ENCODE results near the gene TMEM233.
A peak's percentile ranks its signal among the peaks of the same experiment; 100 is the strongest.

TMEM233 gene

GRCh38 chr12:119652665-119653064 lies 59.1 kb downstream of the TMEM233 start:
- TF ChIP-seq RAD21 (IDR thresholded peaks at IDR 0.05; ENCODE audit: low read depth) (no peak), CEBPB (IDR thresholded peaks at IDR 0.05) (no peak), TCF12 (IDR thresholded peaks at IDR 0.05; ENCODE audit: low read depth) (no peak), ZBTB7A (IDR thresholded peaks at IDR 0.05; ENCODE audit: low read depth) (no peak), YY1 (IDR thresholded peaks at IDR 0.05; ENCODE audit: low read depth) (no peak), EGR1 (IDR thresholded peaks at IDR 0.05) (no peak), CREB1 (IDR thresholded peaks at IDR 0.05; ENCODE audit: low read depth) (no peak), FOXM1 (IDR thresholded peaks at IDR 0.05; ENCODE audit: borderline replicate concordance, low read depth) (no peak)
- TF ChIP-seq, protein P1, sequence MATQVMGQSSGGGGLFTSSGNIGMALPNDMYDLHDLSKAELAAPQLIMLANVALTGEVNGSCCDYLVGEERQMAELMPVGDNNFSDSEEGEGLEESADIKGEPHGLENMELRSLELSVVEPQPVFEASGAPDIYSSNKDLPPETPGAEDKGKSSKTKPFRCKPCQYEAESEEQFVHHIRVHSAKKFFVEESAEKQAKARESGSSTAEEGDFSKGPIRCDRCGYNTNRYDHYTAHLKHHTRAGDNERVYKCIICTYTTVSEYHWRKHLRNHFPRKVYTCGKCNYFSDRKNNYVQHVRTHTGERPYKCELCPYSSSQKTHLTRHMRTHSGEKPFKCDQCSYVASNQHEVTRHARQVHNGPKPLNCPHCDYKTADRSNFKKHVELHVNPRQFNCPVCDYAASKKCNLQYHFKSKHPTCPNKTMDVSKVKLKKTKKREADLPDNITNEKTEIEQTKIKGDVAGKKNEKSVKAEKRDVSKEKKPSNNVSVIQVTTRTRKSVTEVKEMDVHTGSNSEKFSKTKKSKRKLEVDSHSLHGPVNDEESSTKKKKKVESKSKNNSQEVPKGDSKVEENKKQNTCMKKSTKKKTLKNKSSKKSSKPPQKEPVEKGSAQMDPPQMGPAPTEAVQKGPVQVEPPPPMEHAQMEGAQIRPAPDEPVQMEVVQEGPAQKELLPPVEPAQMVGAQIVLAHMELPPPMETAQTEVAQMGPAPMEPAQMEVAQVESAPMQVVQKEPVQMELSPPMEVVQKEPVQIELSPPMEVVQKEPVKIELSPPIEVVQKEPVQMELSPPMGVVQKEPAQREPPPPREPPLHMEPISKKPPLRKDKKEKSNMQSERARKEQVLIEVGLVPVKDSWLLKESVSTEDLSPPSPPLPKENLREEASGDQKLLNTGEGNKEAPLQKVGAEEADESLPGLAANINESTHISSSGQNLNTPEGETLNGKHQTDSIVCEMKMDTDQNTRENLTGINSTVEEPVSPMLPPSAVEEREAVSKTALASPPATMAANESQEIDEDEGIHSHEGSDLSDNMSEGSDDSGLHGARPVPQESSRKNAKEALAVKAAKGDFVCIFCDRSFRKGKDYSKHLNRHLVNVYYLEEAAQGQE (IDR thresholded peaks at IDR 0.05; ENCODE audit: low read depth), result no peak

DNA sequence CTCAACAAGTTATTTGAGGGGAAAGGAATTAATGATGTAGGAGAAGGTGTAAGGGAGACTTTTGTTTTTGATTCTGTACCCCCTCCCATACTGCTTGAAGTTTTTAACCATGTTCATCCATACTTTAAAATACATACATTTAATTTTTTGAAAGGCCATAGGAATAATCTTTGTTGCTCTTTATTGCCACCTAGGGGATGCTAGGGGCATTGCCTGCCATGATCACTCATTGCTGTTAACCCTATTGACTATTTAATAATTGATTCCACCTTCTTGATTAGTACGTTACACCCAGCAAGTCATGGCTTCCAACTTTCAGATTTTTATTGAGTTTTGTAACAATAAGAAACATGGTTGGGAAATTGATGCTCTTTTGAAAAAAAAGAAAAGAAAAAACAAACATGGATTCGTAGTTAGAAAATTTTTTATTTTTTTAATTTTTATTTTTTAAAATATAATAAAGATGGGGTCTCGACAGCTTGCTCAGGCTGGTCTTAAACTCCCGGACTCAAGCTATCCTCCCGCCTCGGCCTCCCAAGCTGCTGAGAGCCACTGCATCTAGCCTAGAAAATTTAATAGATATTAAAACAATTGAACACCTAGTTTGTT lies 65.8 kb downstream of the TMEM233 start:
- TF ChIP-seq FOXM1 (IDR thresholded peaks at IDR 0.05; ENCODE audit: borderline replicate concordance, low read depth) (no peak), RAD21 (IDR thresholded peaks at IDR 0.05; ENCODE audit: low read depth) (peak; percentile 40; the same call in 1 of the 2 replicates), NFIC (IDR thresholded peaks at IDR 0.05) (no peak), ZBTB7A (IDR thresholded peaks at IDR 0.05; ENCODE audit: low read depth) (no peak)

- TF ChIP-seq TCF12 (IDR thresholded peaks at IDR 0.05; ENCODE audit: low read depth) (no peak), RAD21 (IDR thresholded peaks at IDR 0.05; ENCODE audit: low read depth) (no peak)
- TF ChIP-seq, protein P2, sequence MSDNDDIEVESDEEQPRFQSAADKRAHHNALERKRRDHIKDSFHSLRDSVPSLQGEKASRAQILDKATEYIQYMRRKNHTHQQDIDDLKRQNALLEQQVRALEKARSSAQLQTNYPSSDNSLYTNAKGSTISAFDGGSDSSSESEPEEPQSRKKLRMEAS (IDR thresholded peaks at IDR 0.05), result no peak
Observed at GRCh38 chr12:119660076-119660475, 66.5 kb downstream of the TMEM233 start.

DNA sequence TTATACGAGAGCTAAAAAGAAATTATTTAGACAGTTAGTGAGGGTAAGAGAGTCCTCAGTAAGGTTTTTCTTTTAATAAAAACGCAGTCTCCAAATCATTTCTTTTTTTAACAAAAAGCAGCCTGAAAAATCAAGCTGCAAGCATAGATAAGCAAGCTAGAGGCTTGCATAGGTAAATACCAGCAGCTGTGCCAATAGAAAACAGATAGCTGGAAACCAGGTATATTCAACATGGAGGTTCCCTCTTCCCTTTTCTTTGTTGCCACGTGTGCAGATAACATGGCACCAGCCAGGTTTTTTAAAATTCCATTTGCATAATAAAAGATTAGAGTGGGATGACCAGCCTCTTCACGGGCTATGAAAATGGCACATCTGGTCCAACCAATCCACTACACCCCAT lies 68.3 kb downstream of the TMEM233 start:
- no peak for TF ChIP-seq RAD21 (IDR thresholded peaks at IDR 0.05; ENCODE audit: low read depth)
- TF ChIP-seq EP300 (IDR thresholded peaks at IDR 0.05; ENCODE audit: borderline replicate concordance), result no peak
- TF ChIP-seq TEAD4 (IDR thresholded peaks at IDR 0.05), result no peak
- no peak for TF ChIP-seq CEBPB (IDR thresholded peaks at IDR 0.05)
- TF ChIP-seq CREB1 (IDR thresholded peaks at IDR 0.05; ENCODE audit: low read depth), result no peak
- TF ChIP-seq, protein P2 (IDR thresholded peaks at IDR 0.05), result no peak
- TF ChIP-seq ZBTB7A (IDR thresholded peaks at IDR 0.05; ENCODE audit: low read depth), result no peak
- TF ChIP-seq TCF12 (IDR thresholded peaks at IDR 0.05; ENCODE audit: low read depth), result no peak
- no peak for TF ChIP-seq TAF1 (IDR thresholded peaks at IDR 0.05; ENCODE audit: low read depth)
- no peak for TF ChIP-seq EGR1 (IDR thresholded peaks at IDR 0.05)
- no peak for TF ChIP-seq NFIC (IDR thresholded peaks at IDR 0.05)
- no peak for TF ChIP-seq FOXM1 (IDR thresholded peaks at IDR 0.05; ENCODE audit: borderline replicate concordance, low read depth)
- TF ChIP-seq, protein P1 (IDR thresholded peaks at IDR 0.05; ENCODE audit: low read depth), result no peak
- no peak for TF ChIP-seq YY1 (IDR thresholded peaks at IDR 0.05; ENCODE audit: low read depth)

GRCh38 chr12:119664642-119665041 lies 71.1 kb downstream of the TMEM233 start:
- TF ChIP-seq, protein P3, sequence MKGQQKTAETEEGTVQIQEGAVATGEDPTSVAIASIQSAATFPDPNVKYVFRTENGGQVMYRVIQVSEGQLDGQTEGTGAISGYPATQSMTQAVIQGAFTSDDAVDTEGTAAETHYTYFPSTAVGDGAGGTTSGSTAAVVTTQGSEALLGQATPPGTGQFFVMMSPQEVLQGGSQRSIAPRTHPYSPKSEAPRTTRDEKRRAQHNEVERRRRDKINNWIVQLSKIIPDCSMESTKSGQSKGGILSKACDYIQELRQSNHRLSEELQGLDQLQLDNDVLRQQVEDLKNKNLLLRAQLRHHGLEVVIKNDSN (IDR thresholded peaks at IDR 0.05), result no peak
- TF ChIP-seq YY1 (IDR thresholded peaks at IDR 0.05; ENCODE audit: low read depth) (no peak), RAD21 (IDR thresholded peaks at IDR 0.05; ENCODE audit: low read depth) (no peak), TEAD4 (IDR thresholded peaks at IDR 0.05) (no peak)
- TF ChIP-seq, protein P2 (IDR thresholded peaks at IDR 0.05), result no peak

- TF ChIP-seq YY1 (IDR thresholded peaks at IDR 0.05; ENCODE audit: low read depth), result no peak
- TF ChIP-seq, protein P3 (IDR thresholded peaks at IDR 0.05), result no peak
- no peak for TF ChIP-seq ZBTB7A (IDR thresholded peaks at IDR 0.05; ENCODE audit: low read depth)
- no peak for TF ChIP-seq TCF12 (IDR thresholded peaks at IDR 0.05; ENCODE audit: low read depth)
- no peak for TF ChIP-seq FOXM1 (IDR thresholded peaks at IDR 0.05; ENCODE audit: borderline replicate concordance, low read depth)
- TF ChIP-seq CEBPB (IDR thresholded peaks at IDR 0.05), result no peak
- TF ChIP-seq CREB1 (IDR thresholded peaks at IDR 0.05; ENCODE audit: low read depth), result no peak
- TF ChIP-seq NFIC (IDR thresholded peaks at IDR 0.05), result no peak
- TF ChIP-seq EGR1 (IDR thresholded peaks at IDR 0.05), result no peak
- no peak for TF ChIP-seq EP300 (IDR thresholded peaks at IDR 0.05; ENCODE audit: borderline replicate concordance)
- TF ChIP-seq, protein P2 (IDR thresholded peaks at IDR 0.05), result no peak
- TF ChIP-seq TEAD4 (IDR thresholded peaks at IDR 0.05), result no peak
- TF ChIP-seq RAD21 (IDR thresholded peaks at IDR 0.05; ENCODE audit: low read depth), result no peak
- no peak for TF ChIP-seq TAF1 (IDR thresholded peaks at IDR 0.05; ENCODE audit: low read depth)
- TF ChIP-seq, protein P1 (IDR thresholded peaks at IDR 0.05; ENCODE audit: low read depth), result no peak
Observed at GRCh38 chr12:119665164-119665929, 71.8 kb downstream of the TMEM233 start.

All from Ishikawa (cell line).